ELR (cell line): ENCODE measurements around the gene ASTN2.

Experiments
- DNase-seq: peaks from one replicate; pipeline ENCODE4 v3.0.0-alpha.2; 2015; ENCODE audit warnings: low read depth

The ASTN2 gene

GRCh38 chr9:117008876-117009275 lies 406.0 kb downstream of the ASTN2 start:
- no peak for DNase-seq

GRCh38 chr9:117008461-117008860 lies 406.4 kb downstream of the ASTN2 start:
- DNase-seq, result no peak

DNA sequence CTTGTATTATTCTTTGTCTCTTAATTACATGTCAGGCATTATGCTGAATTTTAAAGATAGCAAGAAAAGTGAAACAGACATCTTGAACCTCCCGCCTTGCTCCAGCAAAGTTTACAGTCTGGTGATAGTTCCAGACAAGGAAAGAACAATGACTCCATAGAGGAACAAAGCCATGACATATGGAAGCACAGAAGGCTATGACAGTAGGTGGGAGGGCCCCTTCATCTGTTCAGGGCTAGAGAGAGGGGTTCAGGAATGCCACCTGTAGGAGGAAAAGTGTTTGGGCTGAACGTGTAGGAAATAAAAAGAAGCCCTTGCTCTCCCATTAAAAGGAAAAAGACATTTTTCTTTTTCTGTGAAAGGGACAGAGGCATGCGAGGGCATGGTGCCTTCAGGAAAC lies 412.2 kb downstream of the ASTN2 start:
- no peak for DNase-seq

GRCh38 chr9:117000834-117001233 lies 414.0 kb downstream of the ASTN2 start:
- no peak for DNase-seq

DNA sequence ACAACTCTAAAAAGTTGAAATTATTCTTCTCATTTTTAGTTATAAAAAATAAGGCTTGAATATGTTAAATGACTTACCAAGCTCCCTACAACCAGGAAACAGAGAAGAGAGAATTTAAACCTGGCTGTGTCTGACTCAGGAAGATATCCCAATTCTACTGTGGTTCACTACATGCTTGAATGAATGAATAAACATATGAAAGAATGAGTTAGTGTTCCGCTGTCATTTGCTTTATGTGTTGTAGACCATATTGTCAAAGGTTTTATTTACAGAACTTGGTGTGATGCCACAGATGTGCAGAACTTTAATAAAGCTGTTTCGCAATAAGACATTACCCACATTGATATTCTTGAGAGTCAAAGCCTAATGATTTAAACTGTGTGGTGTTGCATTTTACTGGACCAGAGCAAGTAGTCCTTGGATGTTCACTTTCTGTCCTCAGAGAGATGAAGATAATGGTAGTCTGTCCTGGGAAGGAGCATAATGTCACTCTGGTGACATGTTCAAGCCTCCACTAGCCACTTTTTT lies 414.6 kb downstream of the ASTN2 start:
- DNase-seq, result no peak

- peak; percentile 5 for DNase-seq
These were observed 416.6 kb downstream of the ASTN2 start for GRCh38 chr9:116998305-116998704.

- no peak for DNase-seq
These were observed 422.0 kb downstream of the ASTN2 start for GRCh38 chr9:116992865-116993264.

DNA sequence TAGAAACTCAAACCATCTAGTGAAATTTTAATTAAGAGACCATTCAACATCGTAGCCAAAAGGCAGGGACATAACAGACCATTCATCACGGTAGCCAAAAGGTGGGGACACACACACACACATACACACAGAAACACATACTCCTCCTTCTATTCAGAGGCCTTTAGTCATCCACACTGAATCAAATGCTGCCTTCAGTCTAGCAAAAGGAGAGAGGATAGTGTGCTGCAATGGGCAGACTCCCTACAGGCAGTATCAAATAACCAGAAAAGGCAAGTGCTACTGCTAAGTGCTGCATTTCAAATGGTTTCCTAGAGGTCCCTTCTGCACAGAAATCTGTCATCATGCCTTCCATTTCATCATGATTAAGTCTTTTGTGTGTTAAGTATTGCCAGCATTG lies 423.8 kb downstream of the ASTN2 start:
- DNase-seq, result no peak

GRCh38 chr9:116990592-116990991 lies 424.3 kb downstream of the ASTN2 start:
- peak; percentile 24 for DNase-seq

DNA sequence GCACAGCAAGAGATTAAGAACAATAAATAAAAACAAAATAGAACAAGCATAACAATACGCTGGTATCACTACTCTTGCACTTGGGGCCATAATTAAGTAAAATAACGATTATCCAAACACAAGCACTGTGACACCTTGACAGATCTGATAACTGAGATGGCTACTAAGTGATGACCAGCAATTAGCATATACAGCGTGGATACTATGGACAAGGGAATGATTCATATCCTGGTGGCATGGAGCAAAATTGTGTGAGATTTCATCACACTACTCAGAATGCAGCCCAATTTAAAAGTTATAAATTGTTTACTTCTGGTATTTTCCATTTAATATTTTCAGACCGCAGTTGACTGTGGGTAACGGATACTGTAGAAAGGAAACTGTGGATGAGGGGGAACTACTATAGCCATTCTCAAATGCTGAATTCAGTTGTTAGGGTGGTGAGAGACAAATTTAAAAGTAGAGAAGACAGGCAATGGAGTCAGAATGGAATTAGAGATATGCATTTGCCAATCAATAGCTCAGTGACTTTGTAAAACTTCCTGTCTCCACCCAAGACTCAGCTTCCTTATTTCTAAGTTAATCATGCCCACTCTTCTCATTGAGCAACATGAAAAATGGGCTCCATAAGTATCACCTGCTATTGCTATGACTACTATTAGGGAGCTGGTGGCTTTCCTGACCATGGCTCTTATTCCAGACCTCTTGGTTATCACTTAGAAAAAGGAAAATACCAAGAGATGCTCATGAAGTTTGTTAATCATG lies 427.0 kb downstream of the ASTN2 start:
- peak; percentile 30 for DNase-seq

DNA sequence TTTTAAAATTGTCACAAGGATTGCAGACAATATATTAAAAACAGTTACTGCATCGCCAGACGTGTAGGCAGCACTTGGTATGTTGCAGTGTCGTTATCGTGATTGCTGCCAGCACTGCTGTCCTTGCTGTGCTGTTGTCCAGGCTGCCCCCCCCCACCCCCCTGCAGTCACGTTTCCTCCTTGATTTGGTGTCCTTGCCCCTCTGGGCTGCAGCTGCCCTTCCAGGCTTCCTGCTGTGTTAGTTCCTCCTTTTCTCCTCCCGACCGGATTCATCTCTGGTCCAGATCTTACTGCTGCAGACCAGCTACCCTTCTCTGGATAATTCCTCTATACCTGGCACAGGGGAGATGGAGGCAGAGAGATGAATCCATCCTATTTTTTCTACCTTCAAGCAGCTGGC lies 428.8 kb downstream of the ASTN2 start:
- no peak for DNase-seq

GRCh38 chr9:116985596-116985995 lies 429.3 kb downstream of the ASTN2 start:
- DNase-seq, result no peak

DNA sequence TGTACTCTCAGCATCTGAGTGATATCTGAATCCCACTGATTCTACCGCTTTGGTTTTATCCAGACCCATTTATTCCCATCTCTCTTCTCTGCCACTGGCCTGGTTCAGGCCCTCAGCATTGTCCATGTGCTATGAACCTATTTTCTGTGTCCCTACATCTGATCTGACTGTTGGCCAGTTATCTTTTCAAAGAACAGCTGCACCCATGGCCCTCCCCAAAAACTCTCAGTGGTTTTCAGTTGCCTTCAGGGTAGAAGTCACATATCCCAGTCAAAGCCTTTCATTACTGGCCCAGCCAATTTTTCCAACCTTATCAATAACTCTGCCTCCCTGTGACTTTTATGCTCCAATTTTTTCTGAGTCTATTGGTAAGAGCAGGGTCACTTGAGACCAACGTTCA lies 430.7 kb downstream of the ASTN2 start:
- DNase-seq, result no peak

DNA sequence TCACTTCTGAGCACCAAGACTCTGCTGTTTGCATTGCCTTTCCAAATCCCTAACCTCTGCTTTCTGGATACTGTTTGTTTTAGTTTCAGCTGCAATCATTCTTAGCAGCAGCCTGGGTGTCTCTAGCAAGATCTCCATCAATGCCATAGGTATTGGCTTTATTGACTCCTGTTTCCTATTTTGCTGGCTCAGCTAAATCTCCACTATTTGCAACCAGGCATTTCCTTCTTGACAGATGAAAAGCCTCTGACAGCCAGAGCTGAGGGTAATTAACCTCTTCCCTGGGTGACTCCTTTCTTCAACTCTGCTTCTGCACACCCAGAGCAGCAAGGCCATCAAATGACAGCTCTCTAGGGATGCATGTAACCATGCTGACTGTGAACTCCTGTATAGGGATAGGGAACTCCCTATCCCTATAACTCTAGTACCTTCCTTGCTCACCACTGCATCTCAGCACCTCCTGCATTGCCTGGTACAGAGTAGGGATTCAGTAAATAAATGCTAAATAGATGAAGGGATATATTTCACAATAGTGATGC lies 434.2 kb downstream of the ASTN2 start:
- no peak for DNase-seq

- peak; percentile 34 for DNase-seq
These were observed 435.4 kb downstream of the ASTN2 start for GRCh38 chr9:116979456-116979855.

GRCh38 chr9:116978155-116978554 lies 436.7 kb downstream of the ASTN2 start:
- DNase-seq, result peak; percentile 39

DNA sequence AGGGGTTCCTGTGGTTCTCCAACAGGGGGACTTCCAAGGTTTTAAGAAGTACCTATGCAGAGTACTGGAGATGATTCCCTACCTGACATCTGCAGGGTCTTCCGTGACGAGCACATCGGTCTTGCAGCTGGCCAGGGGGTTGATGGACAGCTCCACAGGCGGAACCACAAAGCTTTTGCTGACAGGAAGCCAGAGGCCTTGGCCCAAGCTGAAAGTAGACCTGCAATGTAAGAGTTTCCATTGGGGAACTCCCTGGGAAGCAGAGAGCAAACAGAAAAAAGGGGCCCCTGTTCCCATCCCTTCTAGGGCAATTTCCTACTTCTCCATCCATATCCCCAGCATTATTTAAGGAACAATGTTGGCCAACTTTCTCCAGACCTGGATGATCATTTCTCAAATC lies 439.7 kb downstream of the ASTN2 start:
- DNase-seq, result no peak

- DNase-seq, result no peak
These were observed 448.7 kb downstream of the ASTN2 start for GRCh38 chr9:116966199-116966598.

- DNase-seq, result no peak
These were observed 450.6 kb downstream of the ASTN2 start for GRCh38 chr9:116964258-116964657.

GRCh38 chr9:116959809-116960208 lies 455.0 kb downstream of the ASTN2 start:
- peak; percentile 15 for DNase-seq

DNA sequence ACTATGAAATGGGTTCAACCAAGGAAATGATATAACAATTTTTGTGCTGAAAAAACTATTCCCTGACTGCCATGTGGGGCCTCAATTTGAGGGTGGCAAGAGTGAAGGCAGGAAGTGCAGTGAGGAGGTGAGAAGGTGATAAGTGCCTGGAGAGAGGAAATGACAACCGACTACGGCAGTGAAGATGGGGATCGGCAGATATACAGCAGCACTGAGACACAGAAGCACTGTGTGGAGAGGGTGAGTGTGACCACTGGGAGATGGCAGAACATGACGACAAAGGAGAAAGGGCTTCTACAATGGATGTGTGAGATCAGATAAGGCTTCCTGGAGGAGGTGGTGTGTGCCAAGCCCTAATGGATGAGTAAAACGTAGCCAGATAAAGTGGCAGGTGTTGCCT lies 456.0 kb downstream of the ASTN2 start:
- no peak for DNase-seq

DNA sequence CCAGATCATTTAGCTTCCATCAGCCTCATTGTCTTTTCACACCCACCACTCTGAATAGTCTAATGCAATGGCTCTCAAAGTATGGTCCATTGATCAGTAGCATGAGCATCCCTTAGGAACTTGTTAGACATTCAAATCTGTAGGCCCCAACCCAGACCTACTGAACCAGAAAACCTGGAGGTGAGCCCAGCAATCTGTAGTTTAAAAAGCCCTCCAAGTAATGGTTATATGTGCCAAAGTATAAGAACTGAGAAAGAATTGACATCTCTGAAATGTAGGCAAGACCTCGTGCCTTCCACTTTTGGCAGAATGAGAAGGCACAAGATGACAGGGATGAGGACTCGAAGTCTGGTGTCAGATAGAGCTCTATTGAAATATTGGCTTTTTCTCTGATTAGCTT lies 460.1 kb downstream of the ASTN2 start:
- DNase-seq, result no peak

- DNase-seq, result no peak
These were observed 461.6 kb downstream of the ASTN2 start for GRCh38 chr9:116953271-116953670.

DNA sequence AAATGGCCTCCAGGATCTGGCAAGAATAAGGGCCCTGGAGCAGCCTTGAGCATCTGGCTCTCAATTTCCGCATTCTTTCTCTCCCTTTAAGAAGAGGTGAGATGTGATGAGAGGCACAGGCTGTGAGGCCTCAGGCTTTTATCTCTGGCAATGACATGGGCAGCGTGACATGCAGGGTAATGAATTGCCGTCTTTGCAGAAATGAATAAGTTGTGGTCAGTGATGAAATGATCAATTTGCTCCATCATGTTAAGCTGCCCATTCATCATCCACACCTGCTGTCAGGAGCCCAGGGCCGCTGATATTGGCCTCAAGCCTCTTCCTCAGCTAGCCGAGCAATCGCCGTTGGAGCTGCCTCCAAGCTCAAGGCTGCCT lies 462.4 kb downstream of the ASTN2 start:
- DNase-seq, result no peak
